ENCODE results near the gene CFAP65.

The CFAP65 gene

GRCh38 chr2:219059725-219060682 lies 18.7 kb upstream of the CFAP65 start:
- DNase-seq (ENCODE audit: low spot score): no peak

- DNase-seq (ENCODE audit: low spot score): no peak
Observed at GRCh38 chr2:219059375-219059724, 18.0 kb upstream of the CFAP65 start.

- no peak for DNase-seq (ENCODE audit: low spot score)
Observed at GRCh38 chr2:219058541-219059374, 17.4 kb upstream of the CFAP65 start.

GRCh38 chr2:219057709-219058540 lies 16.6 kb upstream of the CFAP65 start:
- DNase-seq (ENCODE audit: low spot score): peak; percentile 48

GRCh38 chr2:219056896-219057708 lies 15.8 kb upstream of the CFAP65 start:
- no peak for DNase-seq (ENCODE audit: low spot score)

- no peak for DNase-seq (ENCODE audit: low spot score)
Observed at GRCh38 chr2:219056176-219056895, 15.0 kb upstream of the CFAP65 start.

- DNase-seq (ENCODE audit: low spot score): no peak
Observed at GRCh38 chr2:219054956-219055903, 13.9 kb upstream of the CFAP65 start.

- no peak for DNase-seq (ENCODE audit: low spot score)
Observed at GRCh38 chr2:219049282-219049681, 8.0 kb upstream of the CFAP65 start.

GRCh38 chr2:219045937-219046550 lies 4.7 kb upstream of the CFAP65 start:
- no peak for DNase-seq (ENCODE audit: low spot score)

GRCh38 chr2:219042750-219043149 lies 1.4 kb upstream of the CFAP65 start:
- DNase-seq (ENCODE audit: low spot score): no peak

- DNase-seq (ENCODE audit: low spot score): no peak
Observed at GRCh38 chr2:219042157-219042556, 841 bp upstream of the CFAP65 start.

GRCh38 chr2:219038600-219038999 lies 2.7 kb downstream of the CFAP65 start:
- DNase-seq (ENCODE audit: low spot score): no peak

- no peak for DNase-seq (ENCODE audit: low spot score)
Observed at GRCh38 chr2:219037783-219038499, 3.4 kb downstream of the CFAP65 start.

GRCh38 chr2:219035942-219036341 lies 5.4 kb downstream of the CFAP65 start:
- DNase-seq (ENCODE audit: low spot score): no peak

- no peak for DNase-seq (ENCODE audit: low spot score)
Observed at GRCh38 chr2:219034823-219035222, 6.5 kb downstream of the CFAP65 start.

GRCh38 chr2:219032051-219032745 lies 9.1 kb downstream of the CFAP65 start:
- no peak for DNase-seq (ENCODE audit: low spot score)

GRCh38 chr2:219031005-219031738 lies 10.1 kb downstream of the CFAP65 start:
- no peak for DNase-seq (ENCODE audit: low spot score)

Data from globus pallidus (tissue), 1 donor.